HCT116 (cell line): ENCODE measurements around the gene INO80. TPM values are rescaled to one million over a fixed set of nuclear protein-coding genes. Genes with fewer than 3 reads are reported as not detected.

Experiments used
- ATAC-seq: fragments of 200-7000 bp; cut with Tn5 transposase; 2 replicates; pipeline ENCODE4 v1.9.1; 2020; ENCODE audit warnings: mild to moderate bottlenecking, moderate library complexity
- BruUV-seq: library from RNA; stranded (reverse); fragments of 400-500 nt; replicated peaks from 2 replicates; lab custom pipeline; 2021; lab: Mats Ljungman, UMichigan
- CTCF ChIA-PET: fragments of 300-600 bp; sonication (Branson Sonifier 250); formaldehyde crosslinking; loops from one replicate; lab custom pipeline; 2021; ENCODE audit warnings: antibody characterized with exemption; lab: Charles Lee
- POLR2A ChIA-PET: fragments of 300-600, 350-600 bp; sonication (Branson Sonifier 250); formaldehyde crosslinking; loops from one replicate; lab custom pipeline; 2021; ENCODE audit warnings: antibody characterized with exemption; lab: Charles Lee
- RAD21 ChIA-PET, 2 experiments: fragments of 300-600 bp; sonication (Branson Sonifier 250); formaldehyde crosslinking; loops; one replicate each; lab custom pipeline; 2023; ENCODE audit warnings: low total read pairs in 2 of 2; ENCODE audit not compliant: uncharacterized antibody in 2 of 2, unreplicated experiment in 2 of 2, low non-redundant PET in 1 of 2; lab: Charles Lee
- DNase-seq: peaks from one replicate; pipeline ENCODE4 v3.0.0-alpha.2; 2010; ENCODE audit warnings: low read depth, low spot score
- H2AFZ ChIP-seq: fragments of 200-600 bp; shearing (Covaris generic), sonication (generic); 2 replicates; pipeline ENCODE4 v1.6.1; 2017; ENCODE audit warnings: low read depth, mixed run types, mixed read lengths, antibody characterized with exemption, low read length; ENCODE audit not compliant: poor library complexity, severe bottlenecking
- H3K27ac ChIP-seq: 2 replicates; pipeline ENCODE4 v1.5.1; 2012; ENCODE audit warnings: low read depth, low read length
- H3K27me3 ChIP-seq: fragments of 200-600 bp; sonication (generic); 2 replicates; pipeline ENCODE4 v1.6.1; 2016; ENCODE audit warnings: mixed run types, low read length, mixed read lengths; ENCODE audit not compliant: insufficient read depth
- H3K36me3 ChIP-seq, 2 experiments: fragments of 200-500 bp in 1 of 2; fragments of 200-600 bp in 1 of 2; sonication (Bioruptor generic) in 1 of 2; sonication (generic) in 1 of 2; 2 replicates each; pipeline versions ENCODE4 v1.5.1 to v1.6.1; 2014 to 2016; ENCODE audit warnings: low read length in 2 of 2, inconsistent platforms in 1 of 2, mixed read lengths in 1 of 2, mixed run types in 1 of 2; ENCODE audit not compliant: insufficient read depth in 2 of 2, control insufficient read depth in 1 of 2
- H3K4me1 ChIP-seq, 2 experiments: fragments of 200-600 bp in 1 of 2; sonication (generic) in 1 of 2; 2 replicates each; pipeline versions ENCODE4 v1.5.1 to v1.6.1; 2012 to 2017; ENCODE audit warnings: low read length in 2 of 2, inconsistent platforms in 1 of 2, mild to moderate bottlenecking in 1 of 2, mixed read lengths in 1 of 2, mixed run types in 1 of 2, moderate library complexity in 1 of 2; ENCODE audit not compliant: insufficient read depth in 2 of 2, control insufficient read depth in 1 of 2
- H3K4me2 ChIP-seq: fragments of 200-600 bp; sonication (generic); 2 replicates; pipeline ENCODE4 v1.6.1; 2017; ENCODE audit warnings: mixed run types, low read length, mixed read lengths
- H3K4me3 ChIP-seq, 2 experiments: fragments of 200-600 bp in 1 of 2; sonication (generic) in 1 of 2; replicated peaks in 1 of 2; 2 replicates each; pipeline ENCODE4 v1.5.1; 2011 to 2016; ENCODE audit warnings: low read length in 2 of 2, control low read depth in 1 of 2, low read depth in 1 of 2, mild to moderate bottlenecking in 1 of 2, mixed read lengths in 1 of 2, mixed run types in 1 of 2
- H3K79me2 ChIP-seq: fragments of 200-600 bp; sonication (generic); 2 replicates; pipeline ENCODE4 v1.6.1; 2017; ENCODE audit warnings: mild to moderate bottlenecking, mixed run types, low read length, moderate library complexity, mixed read lengths; ENCODE audit not compliant: insufficient read depth
- H3K9ac ChIP-seq: fragments of 200-600 bp; sonication (generic); 2 replicates; pipeline ENCODE4 v1.6.1; 2016; ENCODE audit warnings: low read length, mixed read lengths
- H3K9me2 ChIP-seq: fragments of 200-600 bp; sonication (generic), shearing (Covaris generic); 2 replicates; pipeline ENCODE4 v1.6.1; 2017; ENCODE audit warnings: mixed run types, mild to moderate bottlenecking, moderate library complexity; ENCODE audit not compliant: insufficient read depth
- H3K9me3 ChIP-seq, 2 experiments: fragments of 200-500 bp in 1 of 2; fragments of 200-600 bp in 1 of 2; sonication (Bioruptor generic) in 1 of 2; sonication (generic) in 1 of 2; 2 replicates each; pipeline ENCODE4 v1.6.1; 2014 to 2017; ENCODE audit warnings: low read length in 2 of 2, mixed read lengths in 2 of 2, inconsistent platforms in 1 of 2, low read depth in 1 of 2, mild to moderate bottlenecking in 1 of 2, mixed run types in 1 of 2, moderate library complexity in 1 of 2; ENCODE audit not compliant: control insufficient read depth in 1 of 2, insufficient read depth in 1 of 2
- H4K20me1 ChIP-seq: fragments of 200-600 bp; sonication (generic), shearing (Covaris generic); 2 replicates; pipeline ENCODE4 v1.6.1; 2017; ENCODE audit warnings: mixed run types, mild to moderate bottlenecking, moderate library complexity; ENCODE audit not compliant: insufficient read depth
- POLR2AphosphoS5 ChIP-seq: IDR thresholded peaks from 2 replicates; pipeline ENCODE4 v1.6.1; 2011; ENCODE audit warnings: mild to moderate bottlenecking, low read depth, low read length, moderate library complexity
- SP1 ChIP-seq: IDR thresholded peaks from 2 replicates; pipeline ENCODE4 v1.6.1; 2012; ENCODE audit warnings: low read depth
- TCF7L2 ChIP-seq: IDR thresholded peaks from 2 replicates; pipeline ENCODE4 v1.7.0; 2011; ENCODE audit warnings: borderline replicate concordance, inconsistent platforms; ENCODE audit not compliant: insufficient read depth, insufficient read length; ENCODE audit errors: extremely low read depth
- ZFX ChIP-seq: fragments of 450-650 bp; IDR thresholded peaks from 2 replicates; pipeline ENCODE4 v1.6.1; 2017
- intact Hi-C: fragments of 100-400 bp; cut with micrococcal nuclease; formaldehyde crosslinking; loops from 2 replicates; pipeline ENCODE4 v1.10.0; 2022
- total RNA-seq: library from RNA; stranded (reverse); gene quantifications from one replicate; pipeline ENCODE4 v1.2.1, GENCODE V29; 2021; ENCODE audit not compliant: unreplicated experiment
- TF ChIP-seq, protein P1 (sequence below): IDR thresholded peaks from 2 replicates; pipeline ENCODE4 v1.6.1; 2012

Gene INO80
- total RNA-seq, 1 experiment from 2014 or later: 28.2 TPM

DNA sequence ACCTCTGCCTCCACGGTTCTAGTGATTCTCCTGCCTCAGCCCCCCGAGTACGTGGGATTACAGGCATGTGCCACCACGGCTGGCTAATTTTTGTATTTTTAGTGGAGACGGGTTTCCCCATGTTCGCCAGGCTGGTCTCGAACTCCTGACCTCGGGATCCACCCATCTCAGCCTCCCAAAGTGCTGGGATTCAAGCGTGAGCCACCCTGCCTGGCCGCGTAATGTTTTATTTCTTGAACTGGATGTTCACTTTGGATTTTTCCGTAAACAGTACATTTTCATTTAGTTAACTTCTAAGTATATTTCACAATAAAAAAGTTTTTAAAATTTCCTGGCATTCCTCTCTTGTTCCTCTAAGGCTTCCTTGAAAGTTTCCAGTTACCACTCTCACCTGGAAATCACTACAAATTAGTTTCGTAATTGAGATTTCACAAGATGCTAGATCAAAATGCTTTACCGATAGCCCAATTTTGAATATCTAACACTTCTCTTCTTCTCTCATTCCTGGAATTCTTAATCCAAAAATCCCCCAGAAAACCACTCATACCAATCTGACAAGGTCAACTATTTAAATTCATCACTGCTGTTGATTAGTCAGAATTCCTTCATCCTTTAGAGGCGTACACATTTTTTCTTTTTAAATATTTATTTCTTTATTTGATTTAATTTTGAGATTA lies 44.7 kb upstream of the INO80 start:
- Histone ChIP-seq H3K9me3 (no peaks in the 10 kb centered on the region), H3K4me3 (no peak overlapping the region), H3K79me2 (no peaks in the 10 kb centered on the region), H3K4me2 (no peak overlapping the region), H3K27me3 (no peaks in the 10 kb centered on the region), H3K27ac (no peak overlapping the region), H4K20me1 (no peaks in the 10 kb centered on the region), H3K4me1 (no peaks in the 10 kb centered on the region), H3K9ac (no peak overlapping the region), H3K36me3 (no peaks in the 10 kb centered on the region), H2AFZ (no peak overlapping the region)
- CTCF ChIA-PET: no interaction called here
- POLR2A ChIA-PET: no interaction called here
- no TSS peak for BruUV-seq
- intact Hi-C loops: no loop called here
- DNase-seq (no peak), ATAC-seq (no peak)
- RAD21 ChIA-PET: no interaction called here
- TF ChIP-seq ZFX (no peak), TCF7L2 (no peak)
- TF ChIP-seq, all 23 proteins: peak for 0
- no peaks in the 10 kb centered on the region for H3K9me2 ChIP-seq

DNA sequence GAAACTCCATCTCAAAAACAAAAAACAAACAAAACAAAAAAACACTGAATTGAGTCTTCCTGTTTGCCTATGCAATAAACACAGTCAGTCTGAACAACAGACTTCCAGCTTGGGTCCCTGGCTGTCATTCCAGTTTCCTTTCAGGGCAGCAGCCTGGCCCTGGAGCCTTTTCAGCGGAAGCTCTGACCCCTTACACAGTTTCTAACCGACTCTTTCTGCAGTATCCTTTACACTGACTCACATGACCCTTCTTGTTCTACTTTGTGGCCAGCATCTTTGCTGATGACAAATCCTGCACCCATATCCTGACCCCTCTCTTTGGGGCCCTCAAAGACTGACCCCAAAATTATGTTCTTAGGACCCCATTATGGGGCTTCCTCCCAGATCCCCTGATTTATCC lies 38.3 kb upstream of the INO80 start:
- RAD21 ChIA-PET: no interaction called here
- H4K20me1 ChIP-seq: no peaks in the 10 kb centered on the region
- no peak overlapping the region for H3K4me3 ChIP-seq
- no peaks in the 10 kb centered on the region for H3K9me3 ChIP-seq
- DNase-seq (no peak), ATAC-seq (no peak)
- no peaks in the 10 kb centered on the region for H3K79me2 ChIP-seq
- no peaks in the 10 kb centered on the region for H3K9me2 ChIP-seq
- H3K4me1 ChIP-seq: peaks cover 5 to 15% of the 10 kb centered on the region in 2 experiments; a peak in 3 of 4 replicates
- H3K36me3 ChIP-seq: no peaks in the 10 kb centered on the region
- no peak overlapping the region for H2AFZ ChIP-seq
- H3K9ac ChIP-seq: no peak overlapping the region
- no peak overlapping the region for H3K27ac ChIP-seq
- BruUV-seq: no TSS peak
- H3K27me3 ChIP-seq: no peaks in the 10 kb centered on the region
- CTCF ChIA-PET: no interaction called here
- no peak overlapping the region for H3K4me2 ChIP-seq
- POLR2A ChIA-PET: interaction anchor here (0.6 kb wide), 1 partner anchor 226 kb away, joined by 3 read pairs; the partner anchor contains the start of gene DLL4
- intact Hi-C loops: no loop called here
- TF ChIP-seq SP1 (no peak), POLR2AphosphoS5 (no peak)
- TF ChIP-seq, protein P1, sequence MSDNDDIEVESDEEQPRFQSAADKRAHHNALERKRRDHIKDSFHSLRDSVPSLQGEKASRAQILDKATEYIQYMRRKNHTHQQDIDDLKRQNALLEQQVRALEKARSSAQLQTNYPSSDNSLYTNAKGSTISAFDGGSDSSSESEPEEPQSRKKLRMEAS: no peak
